ENCODE data around the gene BCL7C.

- TF ChIP-seq CTCF (IDR thresholded peaks at IDR 0.05) (no peak), ZFX (IDR thresholded peaks at IDR 0.05; ENCODE audit: borderline replicate concordance) (no peak)
These were observed 4.2 kb downstream of the BCL7C start for GRCh38 chr16:30889721-30890120.

Data from 22Rv1 (cell line).